Left lung (tissue), 10 donors: ENCODE measurements around the gene DPYSL3. TPM values are rescaled to one million over a fixed set of nuclear protein-coding genes. Genes with fewer than 3 reads are reported as not detected.

ENCODE experiments used
- ATAC-seq: fragments of 200-7000 bp; cut with Tn5 transposase; one replicate; pipeline ENCODE4 v1.9.1; 2020; ENCODE audit warnings: moderate library complexity
- DNase-seq, 4 donors: peaks; one replicate each; pipeline ENCODE4 v3.0.0-alpha.2; 2013 to 2020
- H3K27ac ChIP-seq, 2 donors: fragments of 200-600 bp; sonication (generic) in 1 of 2; one replicate each; pipeline versions ENCODE4 v1.5.0 to v1.8.0; 2020 to 2021
- H3K27me3 ChIP-seq, 2 donors: fragments of 200-600 bp; sonication (generic) in 1 of 2; one replicate each; pipeline versions ENCODE4 v1.5.0 to v1.8.0; 2020 to 2021
- H3K36me3 ChIP-seq, 2 donors: fragments of 200-600 bp; sonication (generic) in 1 of 2; one replicate each; pipeline versions ENCODE4 v1.5.0 to v1.8.0; 2020 to 2021
- H3K4me1 ChIP-seq, 2 donors: fragments of 200-600 bp; one replicate each; pipeline ENCODE4 v1.8.0; 2021
- H3K4me3 ChIP-seq, 2 donors: fragments of 200-600 bp; sonication (generic) in 1 of 2; one replicate each; pipeline versions ENCODE4 v1.5.0 to v1.8.0; 2020 to 2021; ENCODE audit warnings: mild to moderate bottlenecking in 1 of 2
- H3K9me3 ChIP-seq, 2 donors: fragments of 200-600 bp; sonication (generic) in 1 of 2; one replicate each; pipeline versions ENCODE4 v1.5.0 to v1.8.0; 2020 to 2021
- intact Hi-C, 2 donors: fragments of 100-400 bp; cut with DNase I; formaldehyde crosslinking; loops; one replicate each; pipeline versions ENCODE4 v1.11.2 to v1.14.2; 2022
- polyA plus RNA-seq, 6 donors: library from polyadenylated mRNA; unstranded; fragments of 120-200 nt; gene quantifications; one replicate each; pipeline ENCODE4 v1.2.1, GENCODE V29; 2013; ENCODE audit not compliant: insufficient read length in 6 of 6
- total RNA-seq, 2 donors: library from RNA; stranded (reverse); fragmentation: NEBNext Ultra II Directional; extraction: Animal tissue kit (Norgen Biotek cat#: 25700); gene quantifications; one replicate each; pipeline ENCODE4 v1.2.1, GENCODE V29; 2021
- TF ChIP-seq, protein P1 (sequence below), 2 donors: fragments of 200-600 bp; sonication (generic) in 1 of 2; IDR thresholded peaks; one replicate each; pipeline versions ENCODE4 v1.5.0 to v1.8.0; 2021; ENCODE audit warnings: antibody characterized with exemption in 2 of 2
- donor health status: DM: no; HTN: yes; CAD: no.
- donor health status: DM: no; HTN: no; CAD: no.

Gene DPYSL3
- total and polyA plus RNA-seq, 8 donors = 64.3 to 94.3 (median 79.0) TPM

DNA sequence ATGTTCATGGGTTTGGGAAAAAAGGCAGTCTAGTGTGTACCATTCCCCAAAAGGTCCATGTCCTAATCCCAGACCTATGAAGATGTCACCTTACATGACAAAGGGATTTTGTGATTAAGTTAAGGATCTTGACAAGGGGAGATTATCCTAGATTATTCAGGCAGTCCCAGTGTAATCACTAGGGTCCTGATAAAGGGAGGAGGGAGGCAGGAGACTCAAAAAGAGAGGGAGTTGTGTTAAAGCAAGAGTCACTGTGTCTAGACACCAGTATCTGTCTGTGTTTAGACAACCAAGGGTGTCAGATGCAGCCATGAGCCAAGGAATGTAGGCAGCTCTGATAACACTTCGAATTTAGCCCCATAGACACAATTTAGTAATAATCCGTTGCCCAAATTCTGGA lies 49.5 kb downstream of the DPYSL3 start:
- DNase-seq = no peak
- H3K27ac ChIP-seq = no peak overlapping the region
- H3K27me3 ChIP-seq = peaks cover 0 to 8% of the 10 kb centered on the region in 2 donors
- no peak for ATAC-seq
- H3K9me3 ChIP-seq = no peaks in the 10 kb centered on the region
- no peak overlapping the region for H3K4me3 ChIP-seq
- H3K36me3 ChIP-seq = no peaks in the 10 kb centered on the region
- intact Hi-C loops = no loop called here
- TF ChIP-seq, protein P1, sequence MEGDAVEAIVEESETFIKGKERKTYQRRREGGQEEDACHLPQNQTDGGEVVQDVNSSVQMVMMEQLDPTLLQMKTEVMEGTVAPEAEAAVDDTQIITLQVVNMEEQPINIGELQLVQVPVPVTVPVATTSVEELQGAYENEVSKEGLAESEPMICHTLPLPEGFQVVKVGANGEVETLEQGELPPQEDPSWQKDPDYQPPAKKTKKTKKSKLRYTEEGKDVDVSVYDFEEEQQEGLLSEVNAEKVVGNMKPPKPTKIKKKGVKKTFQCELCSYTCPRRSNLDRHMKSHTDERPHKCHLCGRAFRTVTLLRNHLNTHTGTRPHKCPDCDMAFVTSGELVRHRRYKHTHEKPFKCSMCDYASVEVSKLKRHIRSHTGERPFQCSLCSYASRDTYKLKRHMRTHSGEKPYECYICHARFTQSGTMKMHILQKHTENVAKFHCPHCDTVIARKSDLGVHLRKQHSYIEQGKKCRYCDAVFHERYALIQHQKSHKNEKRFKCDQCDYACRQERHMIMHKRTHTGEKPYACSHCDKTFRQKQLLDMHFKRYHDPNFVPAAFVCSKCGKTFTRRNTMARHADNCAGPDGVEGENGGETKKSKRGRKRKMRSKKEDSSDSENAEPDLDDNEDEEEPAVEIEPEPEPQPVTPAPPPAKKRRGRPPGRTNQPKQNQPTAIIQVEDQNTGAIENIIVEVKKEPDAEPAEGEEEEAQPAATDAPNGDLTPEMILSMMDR (IDR thresholded peaks at IDR 0.05) = no peak
- peaks cover 3 to 5% of the 10 kb centered on the region in 2 donors for H3K4me1 ChIP-seq

DNA sequence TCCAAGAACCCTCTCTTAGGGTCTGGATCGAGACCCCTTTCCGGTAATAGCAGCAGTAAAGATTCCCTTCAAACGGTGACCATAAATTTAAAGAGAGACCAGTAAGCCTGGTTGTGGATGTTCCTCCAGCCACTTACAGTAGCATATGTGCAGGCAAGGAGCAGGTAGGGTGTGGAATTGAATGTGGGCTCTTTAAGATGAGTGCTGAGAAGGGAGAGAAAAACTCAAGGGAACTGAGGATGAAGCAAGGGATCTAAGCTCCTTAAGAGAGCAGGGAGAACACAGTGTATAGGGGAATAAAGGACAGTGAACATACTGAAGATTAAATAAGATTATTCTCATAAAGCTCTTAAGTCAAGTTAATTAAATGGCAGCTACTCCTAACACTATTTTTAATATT lies 51.3 kb downstream of the DPYSL3 start:
- H3K9me3 ChIP-seq = no peaks in the 10 kb centered on the region
- no peak for DNase-seq
- intact Hi-C loops = loop anchor here in 1 of 2 donors (10.0 kb wide), 1 partner anchor 96 kb away; no protein-coding TSS in a partner anchor
- no peak for ATAC-seq
- H3K27me3 ChIP-seq = peaks cover 0 to 26% of the 10 kb centered on the region in 2 donors
- no peaks in the 10 kb centered on the region for H3K36me3 ChIP-seq
- H3K4me1 ChIP-seq = peaks cover 14 to 19% of the 10 kb centered on the region in 2 donors
- no peak overlapping the region for H3K27ac ChIP-seq
- TF ChIP-seq, protein P1 (IDR thresholded peaks at IDR 0.05) = no peak
- no peak overlapping the region for H3K4me3 ChIP-seq

DNA sequence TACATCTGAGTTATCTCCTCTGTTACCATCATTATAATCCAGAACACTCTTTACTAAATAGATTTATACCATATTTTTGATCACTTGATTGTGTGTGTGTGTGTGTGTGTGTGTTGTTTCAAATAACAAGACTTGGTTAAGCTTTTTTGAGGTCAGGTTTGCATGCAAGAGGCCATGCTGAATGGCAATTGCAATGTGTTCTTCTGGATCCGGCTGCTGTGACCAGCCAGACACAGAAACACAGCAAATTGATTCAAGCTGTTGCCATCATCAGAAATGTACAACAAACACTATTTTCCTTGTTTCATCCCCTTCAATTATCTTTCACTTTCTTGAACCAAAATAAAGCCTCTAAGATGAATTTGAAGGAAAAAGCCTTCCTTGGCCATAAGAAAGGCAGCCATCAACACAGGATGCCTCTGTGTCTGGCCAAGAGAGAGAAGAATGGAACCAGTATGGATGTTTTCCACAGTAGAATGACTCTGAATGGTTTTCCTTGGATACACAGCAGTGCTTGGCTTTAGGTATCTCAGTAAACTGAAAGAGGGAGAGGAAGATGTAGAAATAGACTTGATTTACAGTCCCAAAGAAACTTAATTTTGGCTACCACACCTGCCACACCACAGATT lies 53.9 kb downstream of the DPYSL3 start:
- H3K9me3 ChIP-seq = no peaks in the 10 kb centered on the region
- peaks cover 14 to 25% of the 10 kb centered on the region in 2 donors for H3K4me1 ChIP-seq
- ATAC-seq = no peak
- peaks cover 0 to 52% of the 10 kb centered on the region in 2 donors for H3K27me3 ChIP-seq
- H3K36me3 ChIP-seq = no peaks in the 10 kb centered on the region
- intact Hi-C loops = loop anchor here in 1 of 2 donors (10.0 kb wide), 1 partner anchor 99 kb away; no protein-coding TSS in a partner anchor
- no peak for DNase-seq
- no peak overlapping the region for H3K4me3 ChIP-seq
- peak overlapping the region; percentile 80 to 90 for H3K27ac ChIP-seq
- TF ChIP-seq, protein P1 (IDR thresholded peaks at IDR 0.05) = no peak

DNA sequence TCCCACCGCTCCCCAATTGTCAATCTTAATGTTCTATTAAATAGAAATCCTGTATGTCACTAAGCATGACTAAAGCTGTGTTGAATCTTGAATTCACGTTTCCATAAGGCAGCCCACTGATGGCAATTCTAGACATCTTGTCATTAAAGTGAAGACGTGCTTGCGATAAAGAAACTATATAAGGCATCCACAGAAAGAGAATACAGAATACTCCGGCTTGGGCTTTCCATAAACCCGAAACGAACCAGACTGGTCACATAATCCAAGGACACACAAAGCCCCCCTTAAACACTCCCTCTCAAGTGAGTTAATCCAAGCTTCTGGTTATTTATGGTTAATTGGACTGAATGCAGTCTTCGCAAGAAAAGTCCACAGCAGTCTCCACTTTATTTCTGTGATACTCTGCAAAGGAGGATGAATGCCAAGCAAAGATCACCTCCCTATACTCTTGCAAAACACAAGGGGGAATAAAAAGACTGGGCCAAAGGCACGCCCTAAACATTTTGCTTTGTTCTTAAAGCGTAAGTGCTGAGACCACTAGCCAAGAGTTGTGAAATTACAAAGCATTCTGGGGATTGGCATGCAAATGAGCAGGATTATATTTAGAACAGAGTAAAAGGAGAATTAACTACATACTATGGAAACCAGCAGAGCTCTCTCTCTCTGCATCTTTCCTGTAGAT lies 54.7 kb downstream of the DPYSL3 start:
- Histone ChIP-seq H3K9me3 (no peaks in the 10 kb centered on the region), H3K27me3 (peaks cover 0 to 52% of the 10 kb centered on the region in 2 donors), H3K27ac (peak overlapping the region; percentile 80 to 90), H3K4me1 (peaks cover 14 to 25% of the 10 kb centered on the region in 2 donors), H3K36me3 (no peaks in the 10 kb centered on the region), H3K4me3 (no peak overlapping the region)
- peak; percentile 5 for ATAC-seq
- intact Hi-C loops = loop anchor here in 1 of 2 donors (10.0 kb wide), 1 partner anchor 100 kb away; no protein-coding TSS in a partner anchor
- peak in 2 of 4 donors; percentile 54 to 69 for DNase-seq
- TF ChIP-seq, protein P1 (IDR thresholded peaks at IDR 0.05) = no peak
